H9 (cell line): ENCODE results near the gene ITGA2. TPM values are rescaled to one million over a fixed set of nuclear protein-coding genes. Genes with fewer than 3 reads are reported as not detected.

Experiments used
- DNase-seq: peaks from one replicate; pipeline ENCODE4 v3.0.0-alpha.2; 2017
- H2AFZ ChIP-seq: one replicate; pipeline ENCODE4 v1.6.1; 2013; ENCODE audit warnings: mild to moderate bottlenecking, low read length, control low read depth, moderate library complexity
- H2AK5ac ChIP-seq: 2 replicates; pipeline ENCODE4 v1.6.1; 2013; ENCODE audit warnings: low read length, control low read depth, mixed read lengths; ENCODE audit not compliant: insufficient read length
- H2BK120ac ChIP-seq: one replicate; pipeline ENCODE4 v1.6.1; 2013; ENCODE audit warnings: low read depth, mild to moderate bottlenecking, low read length, control low read depth, inconsistent platforms; ENCODE audit not compliant: poor library complexity, severe bottlenecking
- H2BK12ac ChIP-seq: 2 replicates; pipeline ENCODE4 v1.6.1; 2013; ENCODE audit warnings: low read length, control low read depth, mixed read lengths, low read depth; ENCODE audit not compliant: insufficient read length
- H2BK15ac ChIP-seq: 2 replicates; pipeline ENCODE4 v1.6.1; 2013; ENCODE audit warnings: low read depth, low read length, control low read depth
- H2BK20ac ChIP-seq: one replicate; pipeline ENCODE4 v1.6.1; 2013; ENCODE audit warnings: low read depth, mild to moderate bottlenecking, low read length, control low read depth, inconsistent platforms; ENCODE audit not compliant: poor library complexity, severe bottlenecking
- H2BK5ac ChIP-seq: 2 replicates; pipeline ENCODE4 v1.6.1; 2013; ENCODE audit warnings: low read length, control low read depth, mixed read lengths; ENCODE audit not compliant: insufficient read length
- H3K14ac ChIP-seq: 2 replicates; pipeline ENCODE4 v1.6.1; 2013; ENCODE audit warnings: low read length, control low read depth; ENCODE audit not compliant: insufficient read depth
- H3K18ac ChIP-seq: 2 replicates; pipeline ENCODE4 v1.6.1; 2013; ENCODE audit warnings: low read depth, mild to moderate bottlenecking, mixed read lengths, low read length, control low read depth; ENCODE audit not compliant: insufficient read length
- H3K23ac ChIP-seq: 2 replicates; pipeline ENCODE4 v1.6.1; 2013; ENCODE audit warnings: low read length, control low read depth, mixed read lengths, low read depth; ENCODE audit not compliant: insufficient read length
- H3K23me2 ChIP-seq: 2 replicates; pipeline ENCODE4 v1.6.1; 2013; ENCODE audit warnings: low read depth, mild to moderate bottlenecking, mixed read lengths, low read length, control low read depth; ENCODE audit not compliant: insufficient read length, poor library complexity, severe bottlenecking
- H3K27ac ChIP-seq: 2 replicates; pipeline ENCODE4 v1.5.1; 2013; ENCODE audit warnings: low read length, control low read depth, mixed read lengths, low read depth; ENCODE audit not compliant: insufficient read length
- H3K27me3 ChIP-seq: 2 replicates; pipeline ENCODE4 v1.6.1; 2013; ENCODE audit warnings: low read length, control low read depth, inconsistent platforms; ENCODE audit not compliant: insufficient read depth
- H3K4ac ChIP-seq: 2 replicates; pipeline ENCODE4 v1.6.1; 2013; ENCODE audit warnings: low read depth, mild to moderate bottlenecking, control low read depth, inconsistent platforms, low read length, moderate library complexity
- H3K4me1 ChIP-seq: 2 replicates; pipeline ENCODE4 v1.6.1; 2013; ENCODE audit warnings: low read length, control low read depth, inconsistent platforms; ENCODE audit not compliant: insufficient read depth
- H3K4me2 ChIP-seq: 2 replicates; pipeline ENCODE4 v1.6.1; 2013; ENCODE audit warnings: low read length, control low read depth, mixed read lengths; ENCODE audit not compliant: insufficient read length, insufficient read depth
- H3K56ac ChIP-seq: 2 replicates; pipeline ENCODE4 v1.6.1; 2013; ENCODE audit warnings: low read depth, mild to moderate bottlenecking, mixed read lengths, low read length, control low read depth; ENCODE audit not compliant: insufficient read length
- H3K79me1 ChIP-seq: 2 replicates; pipeline ENCODE4 v1.6.1; 2013; ENCODE audit warnings: low read depth, mild to moderate bottlenecking, moderate library complexity, low read length, control low read depth, inconsistent platforms; ENCODE audit not compliant: insufficient read depth, poor library complexity, severe bottlenecking
- H3K79me2 ChIP-seq: 2 replicates; pipeline ENCODE4 v1.6.1; 2013; ENCODE audit warnings: low read length, control low read depth, inconsistent platforms; ENCODE audit not compliant: insufficient read depth
- H3K9ac ChIP-seq: 2 replicates; pipeline ENCODE4 v1.6.1; 2013; ENCODE audit warnings: low read length, control low read depth, mixed read lengths; ENCODE audit not compliant: insufficient read length; ENCODE audit errors: extremely low read depth
- H3K9me3 ChIP-seq: one replicate; pipeline ENCODE4 v1.6.1; 2013; ENCODE audit warnings: low read depth, low read length, inconsistent platforms; ENCODE audit not compliant: control insufficient read depth
- H3T11ph ChIP-seq: one replicate; pipeline ENCODE4 v1.6.1; 2013; ENCODE audit warnings: mild to moderate bottlenecking, low read length, control low read depth, inconsistent platforms
- H4K20me1 ChIP-seq: one replicate; pipeline ENCODE4 v1.6.1; 2013; ENCODE audit not compliant: control insufficient read depth, insufficient read length, insufficient read depth
- H4K5ac ChIP-seq: 2 replicates; pipeline ENCODE4 v1.6.1; 2013; ENCODE audit warnings: low read depth, mild to moderate bottlenecking, mixed read lengths, low read length, control low read depth; ENCODE audit not compliant: insufficient read length
- H4K8ac ChIP-seq: replicated peaks from 2 replicates; pipeline ENCODE4 v1.6.1; 2013; ENCODE audit warnings: low read length, control low read depth, mixed read lengths, low read depth; ENCODE audit not compliant: insufficient read length
- H4K91ac ChIP-seq: 2 replicates; pipeline ENCODE4 v1.6.1; 2013; ENCODE audit warnings: low read depth, mild to moderate bottlenecking, moderate library complexity, mixed read lengths, low read length, control low read depth; ENCODE audit not compliant: insufficient read length
- H3K27ac Mint-ChIP-seq, 3 experiments: 2 replicates in 2 of 3; 3 replicates in 1 of 3; pipeline ENCODE4 v1.8.0; 2020 to 2021; ENCODE audit warnings: mixed read lengths in 3 of 3, mild to moderate bottlenecking in 1 of 3, moderate library complexity in 1 of 3
- H3K27me3 Mint-ChIP-seq: 2 replicates; pipeline ENCODE4 v1.8.0; 2021; ENCODE audit warnings: low read depth, mild to moderate bottlenecking, moderate library complexity, mixed read lengths
- H3K36me3 Mint-ChIP-seq, 3 experiments: 2 replicates in 2 of 3; 3 replicates in 1 of 3; pipeline ENCODE4 v1.8.0; 2020 to 2021; ENCODE audit warnings: low read depth in 3 of 3, mixed read lengths in 3 of 3; ENCODE audit not compliant: insufficient read depth in 1 of 3
- H3K4me1 Mint-ChIP-seq, 2 experiments: 2 replicates each; pipeline ENCODE4 v1.8.0; 2020; ENCODE audit warnings: mixed read lengths in 2 of 2
- H3K4me3 Mint-ChIP-seq, 2 experiments: 2 replicates in 1 of 2; 3 replicates in 1 of 2; pipeline ENCODE4 v1.8.0; 2020 to 2021; ENCODE audit warnings: mild to moderate bottlenecking in 2 of 2, mixed read lengths in 2 of 2, moderate library complexity in 1 of 2
- H3K9me3 Mint-ChIP-seq, 2 experiments: 2 replicates in 1 of 2; 3 replicates in 1 of 2; pipeline ENCODE4 v1.8.0; 2020; ENCODE audit warnings: mild to moderate bottlenecking in 2 of 2, mixed read lengths in 2 of 2, moderate library complexity in 1 of 2
- WGBS: extraction: QIAGEN DNeasy Blood & Tissue Kit; methylation state at CpG from one replicate; pipeline ENCODE4 v1.1.7; 2013; ENCODE audit warnings: missing lambda C conversion rate, low lambda C conversion rate, mixed read lengths; ENCODE audit not compliant: insufficient read length; ENCODE audit errors: extremely low coverage; 5-methylcytosine and 5-hydroxymethylcytosine counted together
- total RNA-seq: library from RNA; stranded (reverse); gene quantifications from 2 replicates; pipeline ENCODE4 v1.2.1, GENCODE V29; 2021
- TF ChIP-seq, protein P1 (sequence below): fragments of 200-600 bp; sonication (generic); conservative IDR thresholded peaks from 3 replicates; pipeline ENCODE4 v1.8.0; 2021; ENCODE audit warnings: antibody characterized with exemption, mild to moderate bottlenecking

The ITGA2 gene
- total RNA-seq, 1 experiment from 2014 or later, result 3.0 TPM

DNA sequence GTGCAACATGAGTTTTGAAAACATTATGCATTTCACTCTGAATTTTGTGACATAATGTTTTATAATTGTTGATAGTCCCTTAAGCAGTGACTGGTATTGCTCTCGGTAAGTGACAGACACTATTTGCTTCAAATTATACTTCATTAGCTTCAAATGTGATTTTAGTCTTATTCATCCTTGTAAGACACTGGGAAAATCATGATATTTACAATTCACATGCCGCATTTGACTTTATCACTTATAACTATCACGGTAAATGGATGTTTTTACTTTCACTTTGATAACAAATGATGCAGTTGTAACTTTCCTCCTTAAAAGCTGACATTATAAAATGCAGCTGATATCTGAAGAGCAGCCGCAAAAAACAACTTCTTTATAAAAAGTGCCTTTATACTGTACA lies 44.1 kb upstream of the ITGA2 start:
- H3K27me3 ChIP-seq, result no peaks in the 10 kb centered on the region
- H3K9me3 ChIP-seq, result no peaks in the 10 kb centered on the region
- H3K4me3 Mint-ChIP-seq, result no peak overlapping the region
- no peak overlapping the region for H3K9ac ChIP-seq
- WGBS, result no CpG with 5 or more reads among the region's 4 CpGs
- no peaks in the 10 kb centered on the region for H3K79me2 ChIP-seq
- no peaks in the 10 kb centered on the region for H4K20me1 ChIP-seq
- no peaks in the 10 kb centered on the region for H3K79me1 ChIP-seq
- TF ChIP-seq, protein P1, sequence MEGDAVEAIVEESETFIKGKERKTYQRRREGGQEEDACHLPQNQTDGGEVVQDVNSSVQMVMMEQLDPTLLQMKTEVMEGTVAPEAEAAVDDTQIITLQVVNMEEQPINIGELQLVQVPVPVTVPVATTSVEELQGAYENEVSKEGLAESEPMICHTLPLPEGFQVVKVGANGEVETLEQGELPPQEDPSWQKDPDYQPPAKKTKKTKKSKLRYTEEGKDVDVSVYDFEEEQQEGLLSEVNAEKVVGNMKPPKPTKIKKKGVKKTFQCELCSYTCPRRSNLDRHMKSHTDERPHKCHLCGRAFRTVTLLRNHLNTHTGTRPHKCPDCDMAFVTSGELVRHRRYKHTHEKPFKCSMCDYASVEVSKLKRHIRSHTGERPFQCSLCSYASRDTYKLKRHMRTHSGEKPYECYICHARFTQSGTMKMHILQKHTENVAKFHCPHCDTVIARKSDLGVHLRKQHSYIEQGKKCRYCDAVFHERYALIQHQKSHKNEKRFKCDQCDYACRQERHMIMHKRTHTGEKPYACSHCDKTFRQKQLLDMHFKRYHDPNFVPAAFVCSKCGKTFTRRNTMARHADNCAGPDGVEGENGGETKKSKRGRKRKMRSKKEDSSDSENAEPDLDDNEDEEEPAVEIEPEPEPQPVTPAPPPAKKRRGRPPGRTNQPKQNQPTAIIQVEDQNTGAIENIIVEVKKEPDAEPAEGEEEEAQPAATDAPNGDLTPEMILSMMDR, result no peak
- no peak overlapping the region for H3K27ac Mint-ChIP-seq
- no peaks in the 10 kb centered on the region for H3K9me3 Mint-ChIP-seq
- H2BK120ac ChIP-seq, result no peak overlapping the region
- H2BK15ac ChIP-seq, result no peak overlapping the region
- H3K56ac ChIP-seq, result no peak overlapping the region
- no peak overlapping the region for H4K8ac ChIP-seq
- no peak overlapping the region for H2AFZ ChIP-seq
- no peak overlapping the region for H2BK20ac ChIP-seq
- no peak overlapping the region for H3K4ac ChIP-seq
- no peak overlapping the region for H3K4me2 ChIP-seq
- no peak for DNase-seq
- no peak overlapping the region for H3T11ph ChIP-seq
- no peaks in the 10 kb centered on the region for H3K36me3 Mint-ChIP-seq
- H2AK5ac ChIP-seq, result no peak overlapping the region
- H3K23ac ChIP-seq, result no peak overlapping the region
- H3K4me1 Mint-ChIP-seq, result no peaks in the 10 kb centered on the region
- no peak overlapping the region for H2BK12ac ChIP-seq
- H3K23me2 ChIP-seq, result no peaks in the 10 kb centered on the region
- no peak overlapping the region for H4K91ac ChIP-seq
- H2BK5ac ChIP-seq, result no peak overlapping the region
- no peaks in the 10 kb centered on the region for H3K4me1 ChIP-seq
- H3K27me3 Mint-ChIP-seq, result no peaks in the 10 kb centered on the region
- no peak overlapping the region for H3K27ac ChIP-seq
- no peak overlapping the region for H3K14ac ChIP-seq
- no peak overlapping the region for H3K18ac ChIP-seq
- H4K5ac ChIP-seq, result no peak overlapping the region
